ENCODE results near the gene LRRC71.

DNA sequence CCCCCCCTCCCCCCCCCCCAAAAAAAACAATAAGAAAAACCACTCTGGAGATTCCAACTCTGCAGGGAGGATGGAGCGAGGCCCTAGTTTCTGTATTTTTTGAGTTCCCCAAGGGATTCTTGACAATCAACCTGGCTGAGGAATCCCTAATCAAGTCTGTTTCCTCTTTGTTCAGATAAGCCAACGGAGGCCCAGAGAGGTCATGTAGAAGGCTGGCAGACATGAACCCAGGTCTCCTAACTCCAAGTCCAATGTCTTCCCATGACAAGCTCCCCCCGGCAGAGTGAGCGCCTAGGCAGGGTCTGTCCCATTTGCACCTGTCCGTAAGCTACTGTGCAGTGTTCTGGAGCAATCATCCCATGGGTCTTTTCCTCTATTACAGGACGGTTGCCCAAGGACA, 39.5 kb downstream of the LRRC71 start:
- TF ChIP-seq, protein P1, sequence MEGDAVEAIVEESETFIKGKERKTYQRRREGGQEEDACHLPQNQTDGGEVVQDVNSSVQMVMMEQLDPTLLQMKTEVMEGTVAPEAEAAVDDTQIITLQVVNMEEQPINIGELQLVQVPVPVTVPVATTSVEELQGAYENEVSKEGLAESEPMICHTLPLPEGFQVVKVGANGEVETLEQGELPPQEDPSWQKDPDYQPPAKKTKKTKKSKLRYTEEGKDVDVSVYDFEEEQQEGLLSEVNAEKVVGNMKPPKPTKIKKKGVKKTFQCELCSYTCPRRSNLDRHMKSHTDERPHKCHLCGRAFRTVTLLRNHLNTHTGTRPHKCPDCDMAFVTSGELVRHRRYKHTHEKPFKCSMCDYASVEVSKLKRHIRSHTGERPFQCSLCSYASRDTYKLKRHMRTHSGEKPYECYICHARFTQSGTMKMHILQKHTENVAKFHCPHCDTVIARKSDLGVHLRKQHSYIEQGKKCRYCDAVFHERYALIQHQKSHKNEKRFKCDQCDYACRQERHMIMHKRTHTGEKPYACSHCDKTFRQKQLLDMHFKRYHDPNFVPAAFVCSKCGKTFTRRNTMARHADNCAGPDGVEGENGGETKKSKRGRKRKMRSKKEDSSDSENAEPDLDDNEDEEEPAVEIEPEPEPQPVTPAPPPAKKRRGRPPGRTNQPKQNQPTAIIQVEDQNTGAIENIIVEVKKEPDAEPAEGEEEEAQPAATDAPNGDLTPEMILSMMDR (IDR thresholded peaks at IDR 0.05) = no peak
- no peak for TF ChIP-seq POLR2A (IDR thresholded peaks at IDR 0.05)

Measured in lower leg skin (tissue), 3 donors.